HL-60 (cell line): ENCODE measurements around the gene PTHLH.

Experiments used
- DNase-seq, 2 experiments: peaks; one replicate each; pipeline ENCODE4 v3.0.0-alpha.2; 2010 to 2020; ENCODE audit warnings: low read depth in 1 of 2, low spot score in 1 of 2
- H3K27ac ChIP-seq: fragments of 250-450 bp; sonication (Bioruptor Pico); replicated peaks from 2 replicates; pipeline ENCODE4 v1.5.1; 2020; ENCODE audit warnings: mild to moderate bottlenecking, moderate library complexity
- H3K27me3 ChIP-seq: fragments of 250-450 bp; sonication (Bioruptor Pico); 2 replicates; pipeline ENCODE4 v1.5.1; 2021; ENCODE audit warnings: mild to moderate bottlenecking, moderate library complexity; ENCODE audit not compliant: insufficient read depth, poor library complexity, severe bottlenecking
- H3K4me3 ChIP-seq: replicated peaks from 2 replicates; pipeline ENCODE4 v1.5.1; 2011; ENCODE audit warnings: mild to moderate bottlenecking, control low read depth, low read length; ENCODE audit not compliant: insufficient read depth
- GABPA ChIP-seq: IDR thresholded peaks from 2 replicates; pipeline ENCODE4 v1.6.1; 2012; ENCODE audit warnings: low read depth
- POLR2AphosphoS5 ChIP-seq: IDR thresholded peaks from 2 replicates; pipeline ENCODE4 v1.6.1; 2012; ENCODE audit warnings: low read depth
- REST ChIP-seq: IDR thresholded peaks from 2 replicates; pipeline ENCODE4 v1.6.1; 2012; ENCODE audit warnings: low read depth; ENCODE audit not compliant: insufficient replicate concordance
- SPI1 ChIP-seq: IDR thresholded peaks from 2 replicates; pipeline ENCODE4 v1.6.1; 2012; ENCODE audit warnings: low read depth, mild to moderate bottlenecking, borderline replicate concordance
- TF ChIP-seq, protein P1 (sequence below): IDR thresholded peaks from one replicate; pipeline ENCODE4 v1.5.1; 2011; ENCODE audit warnings: low read length, control low read depth, inconsistent platforms; ENCODE audit not compliant: insufficient read depth

Gene PTHLH

DNA sequence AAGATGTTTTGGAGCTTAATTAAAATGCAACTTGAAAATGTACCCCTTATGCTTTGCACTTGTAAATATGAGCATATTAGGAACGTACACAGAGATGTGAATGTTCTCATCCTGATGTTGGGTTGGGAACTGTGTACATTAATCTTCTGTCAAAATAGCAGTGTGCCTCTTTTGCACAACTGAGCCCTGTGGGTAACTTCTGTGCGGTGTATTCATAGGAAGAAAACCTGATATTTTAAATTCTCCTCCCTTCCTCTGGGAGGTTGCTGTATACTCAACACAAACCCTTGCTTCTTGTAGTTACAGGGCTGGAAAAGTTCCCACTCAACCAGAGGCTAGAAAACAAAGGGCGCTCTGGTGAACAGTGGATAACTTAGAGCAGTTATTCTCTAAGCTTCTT is 18.7 kb downstream of the PTHLH start:
- no peaks in the 10 kb centered on the region for H3K27me3 ChIP-seq
- TF ChIP-seq GABPA, result no peak
- TF ChIP-seq, protein P1, sequence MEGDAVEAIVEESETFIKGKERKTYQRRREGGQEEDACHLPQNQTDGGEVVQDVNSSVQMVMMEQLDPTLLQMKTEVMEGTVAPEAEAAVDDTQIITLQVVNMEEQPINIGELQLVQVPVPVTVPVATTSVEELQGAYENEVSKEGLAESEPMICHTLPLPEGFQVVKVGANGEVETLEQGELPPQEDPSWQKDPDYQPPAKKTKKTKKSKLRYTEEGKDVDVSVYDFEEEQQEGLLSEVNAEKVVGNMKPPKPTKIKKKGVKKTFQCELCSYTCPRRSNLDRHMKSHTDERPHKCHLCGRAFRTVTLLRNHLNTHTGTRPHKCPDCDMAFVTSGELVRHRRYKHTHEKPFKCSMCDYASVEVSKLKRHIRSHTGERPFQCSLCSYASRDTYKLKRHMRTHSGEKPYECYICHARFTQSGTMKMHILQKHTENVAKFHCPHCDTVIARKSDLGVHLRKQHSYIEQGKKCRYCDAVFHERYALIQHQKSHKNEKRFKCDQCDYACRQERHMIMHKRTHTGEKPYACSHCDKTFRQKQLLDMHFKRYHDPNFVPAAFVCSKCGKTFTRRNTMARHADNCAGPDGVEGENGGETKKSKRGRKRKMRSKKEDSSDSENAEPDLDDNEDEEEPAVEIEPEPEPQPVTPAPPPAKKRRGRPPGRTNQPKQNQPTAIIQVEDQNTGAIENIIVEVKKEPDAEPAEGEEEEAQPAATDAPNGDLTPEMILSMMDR, result no peak
- no peak for TF ChIP-seq POLR2AphosphoS5
- no peak for TF ChIP-seq SPI1
- no peak for TF ChIP-seq REST
- DNase-seq, result no peak
- no peak overlapping the region for H3K4me3 ChIP-seq
- H3K27ac ChIP-seq, result no peak overlapping the region

DNA sequence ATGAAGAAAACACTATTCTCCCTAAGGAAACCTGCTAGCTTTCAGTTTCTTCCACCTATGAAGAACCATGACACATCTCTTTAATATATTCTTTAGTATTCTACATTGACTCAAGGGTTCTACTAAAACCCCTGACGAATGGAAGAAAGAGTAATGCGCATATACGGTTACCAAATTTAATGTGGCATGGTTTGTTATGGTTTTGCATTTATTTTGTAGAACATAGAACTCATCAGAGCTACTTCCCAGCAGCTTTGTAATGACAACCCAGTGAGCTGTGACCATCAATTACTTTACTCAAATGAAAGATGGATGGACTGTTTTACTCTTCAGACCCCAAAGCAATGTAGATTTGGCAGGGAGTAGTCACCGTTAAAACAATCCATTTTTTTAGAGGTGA is 19.2 kb downstream of the PTHLH start:
- Histone ChIP-seq H3K27ac (no peak overlapping the region), H3K4me3 (no peak overlapping the region)
- TF ChIP-seq GABPA (no peak), POLR2AphosphoS5 (no peak), SPI1 (no peak), REST (no peak)
- TF ChIP-seq, protein P1, result no peak

DNA sequence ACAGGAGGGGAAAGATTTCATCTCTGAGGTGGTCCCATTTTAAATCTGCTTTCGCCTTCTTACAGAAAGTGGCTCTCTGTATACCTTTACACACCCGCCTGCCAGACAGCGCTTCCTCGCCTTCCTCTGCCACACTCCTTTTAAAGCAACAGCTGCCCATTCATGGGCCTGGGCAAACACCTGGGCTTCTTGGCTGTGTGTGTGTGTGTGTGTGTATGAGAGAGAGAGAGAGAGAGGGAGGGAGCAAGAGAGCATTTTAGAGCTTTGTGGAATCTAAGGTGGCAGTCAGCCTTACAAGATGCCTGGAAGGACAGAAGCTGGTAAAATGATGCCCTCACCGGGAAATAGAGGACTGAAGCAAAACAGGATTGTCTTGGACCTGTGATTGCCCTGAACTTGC is 20.0 kb downstream of the PTHLH start:
- Histone ChIP-seq H3K27me3 (no peaks in the 10 kb centered on the region), H3K4me3 (no peak overlapping the region), H3K27ac (no peak overlapping the region)
- no peak for DNase-seq
- TF ChIP-seq, protein P1, result no peak
- TF ChIP-seq POLR2AphosphoS5 (no peak), REST (no peak), SPI1 (no peak), GABPA (no peak)

More for the DNA sequence above, 19.2 kb downstream of the PTHLH start:
- DNase-seq, result no peak
- no peaks in the 10 kb centered on the region for H3K27me3 ChIP-seq
